NCI-H460 (cell line): ENCODE data around the gene APBA2. TPM values are rescaled to one million over a fixed set of nuclear protein-coding genes. Genes with fewer than 3 reads are reported as not detected.

Experiments
- DNase-seq: peaks from one replicate; pipeline ENCODE4 v3.0.0-alpha.2; 2016; ENCODE audit warnings: low read depth; ENCODE audit errors: extremely low read depth
- total RNA-seq: library from RNA; depleted of rRNA; stranded (reverse); fragments of >200 nt; shearing (Covaris generic); gene quantifications from 2 replicates; pipeline ENCODE4 v1.2.3, GENCODE V29; 2014

Gene APBA2
- total RNA-seq, 1 experiment from 2014 or later = 20.5 TPM

DNA sequence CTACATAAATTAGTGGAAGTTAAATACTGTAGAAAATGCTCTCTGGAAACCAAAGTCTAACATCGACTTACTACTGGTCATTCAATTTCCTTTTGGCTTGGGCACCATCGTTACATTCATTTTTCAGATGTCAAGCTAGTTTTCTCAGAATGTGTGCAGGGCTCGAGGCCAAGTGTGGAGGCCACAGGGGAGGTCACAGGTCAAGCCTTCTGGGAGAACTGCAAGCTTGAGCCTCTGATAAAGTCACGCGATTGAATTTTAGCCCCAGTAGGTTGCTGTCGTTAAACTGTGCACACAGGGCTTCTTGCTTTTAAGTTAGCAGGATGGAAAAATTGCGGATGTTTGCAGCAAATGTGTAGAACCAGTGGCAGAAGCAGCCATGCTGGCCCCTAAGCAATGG is 182.2 kb downstream of the APBA2 start:
- no peak for DNase-seq

DNA sequence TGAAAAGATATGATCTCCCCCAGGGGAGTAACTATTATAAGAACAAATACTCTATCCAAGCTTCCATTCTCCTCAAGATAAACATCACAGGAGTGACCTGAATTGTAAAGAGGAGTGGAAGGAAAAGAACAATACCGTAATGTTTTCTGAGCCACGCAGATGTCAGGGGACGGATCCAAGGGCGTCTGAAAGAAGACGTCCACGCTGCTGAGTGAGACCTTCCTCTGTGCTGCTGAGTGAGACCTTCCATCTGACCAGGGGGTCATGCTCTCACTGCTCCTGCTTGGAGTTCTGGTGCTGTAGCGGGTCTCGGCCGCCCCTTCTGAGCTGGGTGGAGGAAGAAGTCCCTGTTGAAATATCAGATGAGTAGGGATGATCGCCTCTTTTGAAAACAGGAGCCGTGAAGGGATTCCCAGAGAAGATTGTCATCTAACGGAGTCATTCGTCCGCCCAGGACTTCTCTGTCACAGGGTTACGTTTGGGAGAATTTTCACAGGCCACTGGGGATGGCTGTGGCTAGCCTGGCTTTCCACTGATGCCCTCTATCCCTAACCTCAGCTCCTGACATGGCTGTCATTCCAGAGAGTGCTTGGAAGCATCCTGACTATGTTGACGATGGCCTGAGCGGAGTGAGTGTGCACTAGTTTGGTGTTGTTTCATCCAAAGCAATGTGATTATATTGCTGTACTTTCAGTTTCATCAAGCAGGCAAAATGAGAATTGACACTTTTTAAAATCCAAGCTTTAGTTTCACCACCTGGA is 184.9 kb downstream of the APBA2 start:
- no peak for DNase-seq

DNA sequence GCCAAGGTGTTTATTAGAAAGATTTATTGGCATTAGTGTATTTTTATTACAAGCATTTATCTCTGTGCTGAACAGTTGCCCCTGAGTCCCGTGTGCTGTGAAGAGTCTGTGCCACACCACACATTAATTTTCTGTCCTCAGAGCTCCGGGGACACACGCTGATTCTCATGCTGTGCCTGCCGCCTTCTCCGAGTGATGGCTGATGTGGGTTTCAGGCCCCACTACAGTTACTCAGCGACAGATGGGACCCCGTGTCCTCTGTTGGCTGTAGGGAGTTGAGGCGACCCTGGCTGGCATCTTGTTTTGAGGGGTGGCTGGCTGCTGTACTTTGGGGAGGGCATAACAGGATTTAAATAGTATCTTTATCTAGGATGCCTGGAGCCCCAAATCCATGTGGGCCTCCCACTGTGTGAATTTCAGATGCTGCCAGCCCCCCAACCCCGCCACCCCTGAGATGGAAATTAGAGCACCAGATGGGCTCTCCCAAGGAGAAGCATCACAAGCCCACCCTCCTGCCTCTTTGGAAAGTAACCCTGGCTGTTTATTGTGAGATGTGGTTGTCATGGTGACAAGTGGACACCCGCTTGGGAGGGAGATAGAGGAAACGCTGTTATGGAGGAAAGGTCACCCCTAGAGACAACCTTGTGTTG is 185.6 kb downstream of the APBA2 start:
- DNase-seq = no peak

DNA sequence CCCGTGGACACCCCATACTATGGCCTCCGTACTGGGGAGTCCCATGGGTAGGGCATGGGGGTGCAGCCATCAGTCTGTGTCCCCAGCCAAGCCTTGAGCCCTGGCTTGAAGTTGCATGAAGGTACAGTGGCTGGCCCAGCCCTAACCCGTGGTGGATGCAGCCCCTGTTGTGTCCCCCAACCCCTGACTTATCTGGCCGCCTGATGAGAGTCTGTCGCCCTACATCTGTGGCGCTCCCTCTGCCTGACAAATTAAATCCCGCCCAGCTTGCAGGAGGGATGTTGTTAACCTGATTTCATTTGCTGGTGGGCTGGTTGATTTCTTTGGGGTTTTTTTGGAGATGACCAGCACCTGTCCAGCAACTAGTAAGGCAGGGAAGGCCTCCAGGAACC is 186.1 kb downstream of the APBA2 start:
- no peak for DNase-seq

DNA sequence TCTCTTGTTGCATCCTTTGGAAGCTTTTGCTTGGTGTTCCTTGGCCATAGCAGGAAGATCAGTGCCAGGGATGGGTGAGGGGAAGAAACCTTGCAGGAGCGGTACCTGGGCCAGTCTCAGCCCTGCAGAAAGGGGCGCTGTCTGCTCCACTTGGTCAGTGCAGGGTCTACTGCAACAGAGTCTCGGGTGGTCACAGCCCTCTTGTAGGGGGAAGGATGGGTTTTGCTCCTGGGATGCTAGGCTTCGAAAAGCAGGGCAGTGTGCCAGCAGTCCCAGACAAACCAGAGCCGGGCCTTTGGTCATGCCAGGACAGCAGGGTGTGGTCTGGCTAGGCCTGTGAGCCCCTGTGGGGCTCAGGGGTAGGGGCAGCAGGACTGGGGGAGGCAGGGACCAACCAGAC is 186.7 kb downstream of the APBA2 start:
- no peak for DNase-seq

DNA sequence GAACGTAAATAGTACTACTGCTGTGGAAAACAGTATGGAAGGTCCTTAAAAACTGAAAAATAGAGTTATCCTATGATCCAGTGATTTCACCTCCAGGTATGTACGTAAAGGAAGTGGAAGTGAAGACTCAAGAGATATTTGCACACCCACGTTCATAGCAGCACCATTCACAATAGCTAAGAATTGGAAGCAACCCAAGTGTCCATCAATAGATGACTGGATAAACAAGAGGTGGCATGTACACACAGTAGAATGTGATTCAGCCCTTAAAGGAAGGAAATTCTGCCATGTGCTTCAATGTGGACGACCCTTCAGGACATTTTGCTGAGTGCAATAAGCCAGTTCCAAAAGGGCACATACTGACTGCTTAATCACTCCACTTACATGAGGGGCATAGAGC is 188.3 kb downstream of the APBA2 start:
- DNase-seq = no peak

DNA sequence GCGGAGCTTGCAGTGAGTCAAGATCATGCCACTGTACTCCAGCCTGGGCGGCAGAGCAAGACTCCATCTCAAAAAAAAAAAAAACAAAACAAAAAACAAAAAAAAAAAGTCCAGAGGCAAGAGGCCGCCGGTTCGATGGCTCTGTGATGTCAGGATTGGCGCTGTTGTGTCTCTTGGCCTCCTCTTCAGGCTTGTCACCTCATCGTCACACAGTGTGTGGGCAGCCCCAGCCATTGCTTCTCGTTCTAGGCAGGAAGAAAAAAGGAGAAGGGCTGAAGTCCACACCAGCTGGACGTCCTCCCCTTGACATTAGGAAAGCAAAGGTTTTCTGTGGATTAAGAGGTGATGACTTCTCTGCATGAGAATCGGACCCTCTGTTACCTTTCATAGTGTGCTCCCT is 192.8 kb downstream of the APBA2 start:
- no peak for DNase-seq

DNA sequence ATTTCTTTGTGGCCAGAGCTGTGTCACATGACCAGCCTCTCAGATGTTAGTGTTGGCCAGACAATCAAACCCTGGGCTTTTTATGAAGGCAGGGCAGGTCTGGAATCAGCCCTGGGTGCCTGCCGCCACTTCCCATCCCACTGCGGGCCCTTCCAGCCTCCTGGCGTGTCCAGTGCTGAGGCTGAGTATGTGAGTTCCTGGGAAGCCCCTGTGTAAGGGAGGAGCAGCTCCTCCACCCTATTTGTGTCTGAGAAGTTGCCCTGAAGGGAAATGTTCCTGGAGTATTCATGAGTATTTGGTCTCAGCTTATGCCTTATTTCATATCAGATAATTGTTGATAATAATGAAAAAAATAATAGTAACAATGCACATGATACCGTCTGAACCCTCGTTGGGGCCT is 193.7 kb downstream of the APBA2 start:
- no peak for DNase-seq

DNA sequence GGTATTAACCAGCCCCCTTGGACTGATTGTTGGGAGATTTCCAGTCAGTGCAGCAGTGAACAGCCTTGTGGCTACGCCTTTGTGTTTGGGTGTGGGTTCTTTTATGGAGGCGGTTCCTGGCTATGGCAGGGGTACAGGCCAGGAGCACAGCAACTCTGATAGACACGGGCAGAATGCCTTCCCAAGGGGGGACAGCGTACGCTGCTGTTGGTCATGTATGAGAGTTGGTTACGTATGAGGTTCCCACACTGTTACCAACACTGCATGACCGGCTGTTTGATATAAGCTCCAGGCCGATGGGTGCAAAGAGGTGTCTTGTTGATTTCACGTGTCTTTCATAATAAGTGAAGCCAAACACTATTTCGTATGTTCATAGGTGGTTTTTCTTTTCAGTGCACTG is 196.0 kb downstream of the APBA2 start:
- no peak for DNase-seq

DNA sequence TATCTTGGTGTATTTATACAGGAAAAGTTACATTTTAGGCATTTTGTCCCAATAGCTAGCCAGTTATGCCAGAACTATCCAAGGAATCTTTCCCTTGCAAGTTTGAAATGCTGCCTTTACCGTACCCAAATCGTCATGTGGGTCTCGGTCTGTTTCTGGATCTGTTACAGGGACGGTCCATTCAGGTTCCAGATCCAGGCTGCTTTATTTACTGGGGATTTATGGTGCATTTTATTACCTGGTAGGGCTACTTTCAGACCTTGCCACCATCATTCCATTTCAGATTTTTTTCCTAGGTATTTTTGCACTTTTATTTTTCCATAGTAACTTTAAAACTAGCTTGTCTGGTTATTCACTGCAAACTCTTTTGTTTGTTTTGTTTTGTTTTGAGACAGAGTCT is 197.4 kb downstream of the APBA2 start:
- no peak for DNase-seq

DNA sequence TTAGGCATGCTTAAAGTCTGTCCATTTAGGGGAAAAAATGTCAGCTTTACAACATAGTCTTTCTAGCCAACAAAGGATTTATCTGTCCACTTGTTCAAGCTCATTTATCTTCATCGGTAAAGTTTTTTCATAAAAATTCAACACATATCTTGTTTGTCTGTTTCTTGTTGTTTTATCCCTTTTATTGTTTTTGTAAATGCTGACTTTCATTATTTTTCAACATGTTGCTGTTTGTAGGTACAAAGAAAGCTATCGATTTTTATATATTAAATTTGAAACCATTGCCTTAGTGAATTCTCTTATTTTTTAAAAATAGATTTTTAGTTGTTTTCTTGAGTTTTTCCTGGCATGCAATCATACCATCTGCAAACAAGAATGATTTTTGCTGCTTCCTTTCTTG is 198.1 kb downstream of the APBA2 start:
- DNase-seq = no peak

DNA sequence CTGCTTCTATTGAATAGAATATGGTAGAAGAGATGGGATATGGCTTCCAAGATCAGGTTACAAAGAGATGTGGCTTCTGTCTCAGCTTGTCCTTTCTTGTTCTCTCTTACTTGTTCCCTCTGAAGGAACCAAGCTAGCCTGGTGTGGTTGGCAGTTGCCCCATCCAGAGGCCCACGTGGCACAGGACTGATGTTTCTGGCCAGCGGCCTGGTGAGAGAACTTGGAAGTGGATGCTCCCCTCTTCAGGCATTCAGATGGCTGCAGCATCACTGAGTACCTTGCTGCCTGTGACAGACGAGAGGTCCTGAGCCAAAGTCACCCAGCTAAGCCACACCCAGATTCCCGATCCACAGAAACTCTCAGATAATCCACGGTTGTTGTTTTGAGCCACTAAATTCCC is 200.2 kb downstream of the APBA2 start:
- DNase-seq = no peak

DNA sequence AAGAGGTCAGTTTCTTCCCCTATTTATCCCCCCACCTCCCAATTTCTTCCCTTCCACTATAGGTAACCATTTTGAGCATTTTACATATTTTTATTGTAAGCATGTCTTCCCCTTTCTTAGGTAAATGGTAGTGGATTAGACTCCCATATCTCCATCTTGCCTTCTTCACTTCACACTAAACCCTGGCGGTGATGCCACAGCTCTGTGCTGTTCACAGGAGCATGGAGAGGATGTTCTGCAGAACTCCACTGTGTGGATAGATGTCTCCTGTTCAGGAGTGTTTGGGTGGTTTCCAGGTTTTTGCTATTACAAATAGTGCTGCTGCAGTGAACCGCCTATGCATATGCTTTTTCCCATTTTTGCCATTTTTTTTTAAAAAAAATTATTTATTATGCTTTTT is 201.1 kb downstream of the APBA2 start:
- no peak for DNase-seq

DNA sequence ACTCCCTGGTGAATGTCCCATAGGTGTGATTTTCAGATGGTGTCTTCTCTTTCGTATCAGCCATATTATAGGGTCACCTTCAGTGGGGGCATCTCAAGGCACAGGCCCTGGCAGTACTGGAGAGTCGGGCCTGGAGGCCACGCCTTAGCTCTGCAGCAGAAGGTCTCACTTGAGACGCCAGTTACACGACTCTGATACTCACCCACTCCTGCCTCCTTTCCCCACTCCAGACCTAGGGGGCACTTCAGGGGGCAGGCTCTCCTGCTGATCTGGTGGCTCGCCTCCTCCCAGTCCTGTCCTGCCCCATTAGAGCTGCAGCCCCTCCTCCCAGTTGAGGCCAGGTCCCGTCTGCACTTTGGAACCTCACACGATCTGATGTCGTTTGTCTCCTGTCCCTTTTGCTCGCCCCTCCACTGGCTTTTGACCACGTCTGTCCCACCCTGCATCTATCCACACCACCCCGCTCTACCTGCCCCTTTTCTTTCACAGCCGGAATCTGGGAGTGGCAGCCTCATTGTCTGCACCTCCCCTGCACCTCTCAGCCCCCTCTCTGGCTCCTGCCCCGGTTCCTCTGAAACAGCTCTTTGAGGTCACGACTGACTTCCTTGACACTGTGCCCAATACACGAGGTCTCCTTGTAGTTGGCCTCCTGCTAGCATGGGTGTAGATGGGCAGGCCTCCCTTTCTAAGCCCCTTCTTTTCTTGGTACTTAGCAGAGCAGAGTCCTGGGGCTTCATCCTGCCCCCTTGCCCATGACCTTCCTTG is 201.9 kb downstream of the APBA2 start:
- DNase-seq = no peak

DNA sequence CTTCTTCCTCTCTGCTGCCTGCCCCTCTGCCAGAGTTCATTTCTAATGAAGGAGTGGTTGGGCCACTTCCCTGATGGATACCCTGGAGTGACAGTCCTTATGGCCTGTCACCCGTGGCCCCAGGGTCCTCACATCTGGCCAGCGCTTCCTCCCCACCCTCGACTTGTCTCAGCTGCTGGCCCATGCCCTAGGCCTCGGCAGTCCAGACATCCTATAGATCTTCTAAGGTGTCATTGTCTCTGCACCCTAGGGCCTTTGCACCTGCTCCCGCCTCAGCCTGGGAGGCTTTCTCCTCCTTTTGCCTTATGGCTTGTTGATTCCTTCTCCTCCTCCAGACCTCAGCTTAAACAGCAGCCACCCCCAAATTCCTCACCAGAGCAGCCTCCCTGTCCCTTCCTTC is 202.9 kb downstream of the APBA2 start:
- no peak for DNase-seq

DNA sequence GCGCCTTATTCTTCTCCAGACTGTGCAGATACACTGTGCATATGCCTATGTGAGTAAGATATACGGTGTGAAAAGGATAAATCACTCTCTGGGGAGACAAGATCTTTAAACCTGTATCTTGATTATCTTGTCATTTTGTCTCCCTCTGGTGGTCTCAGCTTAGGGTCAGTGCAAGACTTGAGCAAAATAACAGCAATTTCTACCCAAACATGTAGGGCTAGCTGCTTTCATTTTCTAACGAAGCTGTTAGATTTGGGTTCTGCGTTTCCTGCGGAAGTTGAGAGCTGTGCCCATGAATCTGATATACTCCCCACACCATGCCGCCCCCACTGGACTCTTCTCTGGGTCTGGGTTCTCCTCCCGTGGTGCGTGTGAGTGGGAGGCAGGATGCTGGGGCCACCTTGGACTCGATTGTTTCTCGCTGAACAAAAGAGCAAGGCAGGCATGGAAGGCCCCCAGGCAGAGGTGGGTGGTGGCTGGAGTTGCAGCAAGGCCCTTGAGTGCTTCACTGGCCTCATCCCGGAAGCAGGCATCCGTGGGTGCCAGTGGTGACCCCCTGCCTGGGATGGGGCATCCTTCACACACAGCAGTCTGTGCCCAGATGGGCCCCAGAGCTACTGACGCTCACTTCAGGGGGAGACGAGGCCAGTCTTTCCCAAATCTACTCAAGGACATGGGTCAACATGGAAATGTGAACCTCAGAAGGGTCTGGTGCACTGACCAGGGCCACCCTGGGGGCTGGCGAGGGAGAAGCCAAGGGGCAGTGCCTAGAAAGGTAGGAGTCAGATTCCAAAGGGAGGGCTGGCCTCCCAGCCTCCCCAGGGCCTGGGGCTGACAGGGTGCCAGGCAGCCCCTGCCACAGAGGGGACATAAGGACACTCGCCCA is 204.2 kb downstream of the APBA2 start:
- DNase-seq = no peak

DNA sequence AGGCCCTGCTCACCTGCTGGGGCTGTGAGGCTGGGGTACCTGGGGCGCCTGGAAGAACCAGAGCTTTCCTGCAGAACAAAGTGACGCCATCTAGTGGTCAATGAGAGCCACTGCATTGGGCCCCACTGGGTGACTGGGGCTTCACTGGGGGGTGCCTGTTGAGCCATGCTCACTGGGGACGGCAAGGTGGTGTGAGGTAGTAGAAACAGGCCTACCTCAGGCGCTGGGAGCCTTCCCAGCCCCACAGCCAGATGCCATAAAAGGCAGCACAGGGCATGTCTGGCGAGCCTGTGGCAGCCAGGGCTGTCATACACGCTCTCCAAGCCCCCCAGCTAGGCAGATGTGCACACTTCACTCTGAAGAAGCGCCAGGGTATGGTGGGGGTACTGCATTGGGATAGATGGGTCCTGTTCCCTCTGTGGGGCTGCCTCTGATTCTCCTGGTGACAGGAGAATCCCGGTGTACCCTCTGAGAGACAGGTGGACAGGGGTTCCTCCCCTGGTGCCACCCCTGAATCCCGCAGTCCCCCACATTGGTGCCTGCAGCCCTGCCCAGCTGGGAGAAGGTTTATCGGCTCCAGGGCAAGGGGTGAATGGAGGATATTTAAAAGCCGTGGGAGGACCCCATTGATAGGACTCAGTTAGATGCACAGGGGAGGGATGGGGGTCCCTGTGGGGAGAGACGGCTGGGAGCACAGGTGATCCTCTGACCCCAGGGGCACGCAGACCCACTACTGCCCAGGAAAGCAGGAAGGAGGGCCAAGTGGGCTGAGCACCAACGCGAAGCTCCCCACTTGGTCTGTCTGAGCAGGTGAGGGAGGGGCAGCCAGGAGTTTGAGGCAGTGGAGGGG is 205.1 kb downstream of the APBA2 start:
- no peak for DNase-seq

DNA sequence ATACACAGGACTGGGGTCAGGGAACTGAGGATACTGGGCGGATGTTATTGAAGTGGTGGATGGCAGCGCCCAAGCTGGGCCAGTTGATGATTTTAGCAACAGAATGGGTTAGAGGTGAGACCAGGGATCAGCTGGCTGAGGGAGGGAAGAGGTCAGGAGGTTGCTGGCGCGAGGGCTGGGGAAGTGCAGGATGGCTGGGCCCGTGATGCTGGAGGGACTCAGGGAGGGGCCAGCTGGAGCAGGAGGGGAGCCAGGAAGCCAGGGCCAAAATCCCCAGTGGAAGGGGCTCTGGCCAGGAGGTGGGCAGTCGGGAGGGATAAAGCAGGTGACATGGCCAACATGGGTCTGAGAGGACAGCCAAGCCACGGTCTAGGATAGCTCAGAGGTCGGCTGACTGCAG is 205.9 kb downstream of the APBA2 start:
- no peak for DNase-seq

DNA sequence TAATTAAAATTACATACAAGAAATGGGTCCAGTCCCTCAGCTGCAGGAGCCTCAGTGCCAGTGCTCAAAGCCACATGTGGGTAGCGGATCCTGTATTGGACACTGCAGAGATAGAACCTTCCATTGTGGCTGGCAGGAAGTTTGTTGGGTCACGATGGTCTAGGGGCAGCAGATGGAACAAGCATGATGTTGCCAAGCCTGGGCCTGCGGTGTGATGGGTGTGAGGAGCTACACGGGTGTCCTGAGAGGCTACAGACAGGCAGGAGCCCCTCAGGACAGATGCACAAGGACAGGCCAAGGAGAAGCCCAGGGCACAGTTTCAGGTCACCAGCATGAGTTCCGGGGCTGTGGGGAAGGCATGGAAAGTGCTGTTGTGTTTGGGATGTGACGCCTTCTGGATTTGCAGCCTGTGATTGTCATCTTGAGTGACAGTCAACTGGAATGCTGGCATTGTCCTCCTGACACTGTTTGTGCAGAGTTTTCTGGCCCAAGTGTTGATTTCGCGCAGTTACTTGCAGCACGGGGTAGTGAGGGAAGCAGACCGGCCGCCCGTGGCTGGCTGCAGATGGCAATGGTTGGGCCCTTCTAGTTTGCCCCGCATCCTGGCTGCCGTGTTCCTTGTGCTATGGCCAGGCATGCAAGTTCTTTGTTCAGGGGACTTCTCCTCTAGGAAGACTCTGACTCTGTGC is 206.7 kb downstream of the APBA2 start:
- DNase-seq = no peak
